ENCODE measurements around the gene TLE2. TPM values are rescaled to one million over a fixed set of nuclear protein-coding genes. Genes with fewer than 3 reads are reported as not detected.

Gene TLE2
- total RNA-seq, 4 donors from 2014 or later, result 5.4 to 22.7 (median 7.6) TPM

GRCh38 chr19:3027292-3027691 is 1.8 kb downstream of the TLE2 start:
- Histone ChIP-seq H3K4me3 (no peak overlapping the region), H3K27ac (no peak overlapping the region), H3K27me3 (peaks cover 0 to 30% (median 0%) of the 10 kb centered on the region in 4 donors), H3K4me1 (peaks cover 3 to 24% (median 9%) of the 10 kb centered on the region in 3 donors), H3K36me3 (no peaks in the 10 kb centered on the region), H3K9me3 (no peaks in the 10 kb centered on the region)
- DNase-seq, result no peak
- 92 to 93% methylated on average over 2 of the region's 2 CpGs for WGBS, 2 donors
- intact Hi-C loops (cut with DNase I), result no loop called here
- no peak for TF ChIP-seq POLR2A (IDR thresholded peaks at IDR 0.05)

GRCh38 chr19:3026768-3027167 is 2.3 kb downstream of the TLE2 start:
- H3K36me3 ChIP-seq, result no peaks in the 10 kb centered on the region
- H3K4me1 ChIP-seq, result peaks cover 3 to 24% (median 9%) of the 10 kb centered on the region in 3 donors
- intact Hi-C loops (cut with DNase I), result no loop called here
- H3K27me3 ChIP-seq, result peaks cover 0 to 30% (median 0%) of the 10 kb centered on the region in 4 donors
- no peak overlapping the region for H3K4me3 ChIP-seq
- TF ChIP-seq, protein P1, sequence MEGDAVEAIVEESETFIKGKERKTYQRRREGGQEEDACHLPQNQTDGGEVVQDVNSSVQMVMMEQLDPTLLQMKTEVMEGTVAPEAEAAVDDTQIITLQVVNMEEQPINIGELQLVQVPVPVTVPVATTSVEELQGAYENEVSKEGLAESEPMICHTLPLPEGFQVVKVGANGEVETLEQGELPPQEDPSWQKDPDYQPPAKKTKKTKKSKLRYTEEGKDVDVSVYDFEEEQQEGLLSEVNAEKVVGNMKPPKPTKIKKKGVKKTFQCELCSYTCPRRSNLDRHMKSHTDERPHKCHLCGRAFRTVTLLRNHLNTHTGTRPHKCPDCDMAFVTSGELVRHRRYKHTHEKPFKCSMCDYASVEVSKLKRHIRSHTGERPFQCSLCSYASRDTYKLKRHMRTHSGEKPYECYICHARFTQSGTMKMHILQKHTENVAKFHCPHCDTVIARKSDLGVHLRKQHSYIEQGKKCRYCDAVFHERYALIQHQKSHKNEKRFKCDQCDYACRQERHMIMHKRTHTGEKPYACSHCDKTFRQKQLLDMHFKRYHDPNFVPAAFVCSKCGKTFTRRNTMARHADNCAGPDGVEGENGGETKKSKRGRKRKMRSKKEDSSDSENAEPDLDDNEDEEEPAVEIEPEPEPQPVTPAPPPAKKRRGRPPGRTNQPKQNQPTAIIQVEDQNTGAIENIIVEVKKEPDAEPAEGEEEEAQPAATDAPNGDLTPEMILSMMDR (IDR thresholded peaks at IDR 0.05), result no peak
- no peak for TF ChIP-seq POLR2A (IDR thresholded peaks at IDR 0.05)
- WGBS, 2 donors, result 100% methylated on average over 1 of the region's 1 CpG; no CpG with 5 or more reads in 1 of the 2 donors
- no peak for DNase-seq
- no peak overlapping the region for H3K27ac ChIP-seq
- H3K9me3 ChIP-seq, result no peaks in the 10 kb centered on the region

DNA sequence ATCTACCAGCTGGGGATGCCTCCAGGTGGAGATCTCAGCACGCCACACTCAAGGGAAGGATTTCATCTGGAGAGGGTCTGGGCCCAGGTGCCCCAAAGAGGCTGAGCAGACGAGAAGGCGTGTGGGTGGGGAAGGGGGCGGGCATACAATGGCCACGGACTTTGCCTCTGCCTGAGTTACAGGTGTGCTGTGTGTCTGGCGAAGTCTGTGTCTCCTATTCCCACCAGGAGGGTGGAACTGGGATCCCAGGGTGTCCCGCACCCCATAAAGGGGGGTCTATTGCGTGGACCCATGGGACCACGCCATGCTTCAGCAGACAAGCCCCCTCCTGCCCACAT is 3.6 kb downstream of the TLE2 start:
- 74 to 85% methylated on average over 8 of the region's 9 CpGs for WGBS, 2 donors
- Histone ChIP-seq H3K4me3 (no peak overlapping the region), H3K36me3 (no peaks in the 10 kb centered on the region), H3K27ac (no peak overlapping the region), H3K27me3 (peaks cover 0 to 30% (median 0%) of the 10 kb centered on the region in 4 donors), H3K4me1 (peaks cover 3 to 24% (median 9%) of the 10 kb centered on the region in 3 donors), H3K9me3 (no peaks in the 10 kb centered on the region)
- no peak for DNase-seq
- intact Hi-C loops (cut with DNase I), result no loop called here
- no peak for TF ChIP-seq POLR2A (IDR thresholded peaks at IDR 0.05)
- TF ChIP-seq, protein P1 (IDR thresholded peaks at IDR 0.05), result no peak

DNA sequence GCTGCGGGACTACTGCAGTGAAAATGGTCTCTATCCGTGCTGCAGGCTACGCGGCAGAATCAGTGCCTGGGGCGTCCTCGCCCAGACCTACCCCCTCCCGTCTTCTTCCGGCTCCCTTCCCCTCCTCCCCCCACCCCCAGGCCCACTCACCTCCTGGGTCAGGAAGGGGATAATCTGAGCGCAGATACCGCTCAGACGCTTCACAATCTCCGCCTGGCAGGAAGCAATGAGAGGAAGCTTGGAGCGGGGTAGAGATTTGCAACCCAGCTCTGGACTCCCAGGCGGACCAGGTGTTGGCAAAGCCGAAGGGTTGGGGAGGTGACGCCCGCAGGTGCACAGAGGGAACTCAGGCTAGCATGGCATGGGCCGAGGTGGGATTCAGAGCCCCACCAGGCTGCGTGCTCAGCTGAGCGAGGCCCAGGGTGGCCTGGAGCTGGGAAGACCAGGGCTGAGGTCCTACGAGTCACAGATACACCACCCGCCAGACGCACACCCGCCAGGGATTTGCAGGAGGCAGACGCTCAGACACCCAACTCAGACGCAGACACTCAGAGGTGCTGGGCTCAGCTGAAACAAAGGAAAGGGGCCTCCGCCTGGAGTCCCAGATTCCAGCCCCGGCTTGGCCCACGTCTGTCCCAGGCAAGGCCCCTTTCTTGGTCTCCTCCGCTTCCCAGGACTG is 4.1 kb downstream of the TLE2 start:
- intact Hi-C loops (cut with DNase I), result no loop called here
- Histone ChIP-seq H3K4me3 (no peak overlapping the region), H3K4me1 (peaks cover 3 to 23% (median 9%) of the 10 kb centered on the region in 3 donors), H3K27me3 (peaks cover 0 to 28% (median 0%) of the 10 kb centered on the region in 4 donors), H3K9me3 (no peaks in the 10 kb centered on the region), H3K27ac (no peak overlapping the region), H3K36me3 (no peaks in the 10 kb centered on the region)
- 80 to 88% methylated on average over 5 to 10 of the region's 30 CpGs for WGBS, 2 donors
- DNase-seq, result no peak
- no peak for TF ChIP-seq POLR2A (IDR thresholded peaks at IDR 0.05)
- TF ChIP-seq, protein P1 (IDR thresholded peaks at IDR 0.05), result no peak

- H3K4me1 ChIP-seq, result peaks cover 2 to 17% (median 7%) of the 10 kb centered on the region in 3 donors
- H3K4me3 ChIP-seq, result no peak overlapping the region
- H3K27ac ChIP-seq, result no peak overlapping the region
- intact Hi-C loops (cut with DNase I), result no loop called here
- WGBS, 2 donors, result 60 to 70% methylated on average over 1 to 4 of the region's 5 CpGs
- DNase-seq, result no peak
- H3K36me3 ChIP-seq, result peaks cover 0 to under 1% (median 0%) of the 10 kb centered on the region in 3 donors
- H3K27me3 ChIP-seq, result peaks cover 0 to 23% (median 0%) of the 10 kb centered on the region in 4 donors
- H3K9me3 ChIP-seq, result no peaks in the 10 kb centered on the region
- no peak for TF ChIP-seq POLR2A (IDR thresholded peaks at IDR 0.05)
- TF ChIP-seq, protein P1 (IDR thresholded peaks at IDR 0.05), result no peak
Observed at GRCh38 chr19:3024509-3024869, 4.6 kb downstream of the TLE2 start.
